Measurements from ENCODE around the gene SIN3A.

The SIN3A gene

DNA sequence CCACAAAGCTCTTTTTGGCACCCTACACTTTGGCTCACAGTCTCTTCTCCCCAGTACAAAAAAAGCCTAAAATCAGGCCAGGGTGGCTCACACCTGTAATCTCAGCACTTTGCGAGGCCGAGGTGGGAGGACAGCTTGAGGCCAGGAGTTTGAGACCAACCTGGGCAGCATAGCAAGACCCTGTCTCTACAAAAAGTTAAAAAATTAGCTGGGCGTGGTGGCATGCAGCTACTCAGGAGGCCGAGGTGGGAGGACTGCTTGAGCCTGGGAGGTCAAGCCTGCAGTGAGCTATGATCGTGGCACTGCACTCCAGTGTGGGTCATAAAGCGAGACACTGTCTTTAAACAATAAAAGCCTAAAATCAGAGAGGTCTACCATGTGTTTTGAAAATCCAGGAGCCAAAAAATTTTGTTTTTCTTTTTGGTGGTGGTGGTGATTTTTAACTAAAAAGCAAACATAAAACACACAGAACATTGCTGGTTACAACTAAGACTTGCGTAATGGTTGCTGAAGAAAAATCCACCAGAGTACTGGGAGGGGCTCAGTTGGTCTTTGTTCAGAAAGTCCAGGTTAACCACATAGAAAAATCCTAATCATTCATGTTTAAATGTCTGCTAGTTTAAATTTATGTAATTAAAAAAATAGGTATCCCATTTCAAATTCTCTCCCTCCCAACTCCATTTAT, 81.5 kb downstream of the SIN3A start:
- TF ChIP-seq ZBTB7A (IDR thresholded peaks at IDR 0.05; ENCODE audit: low read depth) (no peak), TCF12 (IDR thresholded peaks at IDR 0.05; ENCODE audit: low read depth) (no peak), TAF1 (IDR thresholded peaks at IDR 0.05; ENCODE audit: low read depth) (no peak), CEBPB (IDR thresholded peaks at IDR 0.05) (no peak), CREB1 (IDR thresholded peaks at IDR 0.05; ENCODE audit: low read depth) (no peak), YY1 (IDR thresholded peaks at IDR 0.05; ENCODE audit: low read depth) (no peak), FOXM1 (IDR thresholded peaks at IDR 0.05; ENCODE audit: borderline replicate concordance, low read depth) (no peak), TEAD4 (IDR thresholded peaks at IDR 0.05) (no peak), NFIC (IDR thresholded peaks at IDR 0.05) (no peak), EP300 (IDR thresholded peaks at IDR 0.05; ENCODE audit: borderline replicate concordance) (no peak)
- TF ChIP-seq, protein P1, sequence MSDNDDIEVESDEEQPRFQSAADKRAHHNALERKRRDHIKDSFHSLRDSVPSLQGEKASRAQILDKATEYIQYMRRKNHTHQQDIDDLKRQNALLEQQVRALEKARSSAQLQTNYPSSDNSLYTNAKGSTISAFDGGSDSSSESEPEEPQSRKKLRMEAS (IDR thresholded peaks at IDR 0.05): no peak
- TF ChIP-seq, protein P2, sequence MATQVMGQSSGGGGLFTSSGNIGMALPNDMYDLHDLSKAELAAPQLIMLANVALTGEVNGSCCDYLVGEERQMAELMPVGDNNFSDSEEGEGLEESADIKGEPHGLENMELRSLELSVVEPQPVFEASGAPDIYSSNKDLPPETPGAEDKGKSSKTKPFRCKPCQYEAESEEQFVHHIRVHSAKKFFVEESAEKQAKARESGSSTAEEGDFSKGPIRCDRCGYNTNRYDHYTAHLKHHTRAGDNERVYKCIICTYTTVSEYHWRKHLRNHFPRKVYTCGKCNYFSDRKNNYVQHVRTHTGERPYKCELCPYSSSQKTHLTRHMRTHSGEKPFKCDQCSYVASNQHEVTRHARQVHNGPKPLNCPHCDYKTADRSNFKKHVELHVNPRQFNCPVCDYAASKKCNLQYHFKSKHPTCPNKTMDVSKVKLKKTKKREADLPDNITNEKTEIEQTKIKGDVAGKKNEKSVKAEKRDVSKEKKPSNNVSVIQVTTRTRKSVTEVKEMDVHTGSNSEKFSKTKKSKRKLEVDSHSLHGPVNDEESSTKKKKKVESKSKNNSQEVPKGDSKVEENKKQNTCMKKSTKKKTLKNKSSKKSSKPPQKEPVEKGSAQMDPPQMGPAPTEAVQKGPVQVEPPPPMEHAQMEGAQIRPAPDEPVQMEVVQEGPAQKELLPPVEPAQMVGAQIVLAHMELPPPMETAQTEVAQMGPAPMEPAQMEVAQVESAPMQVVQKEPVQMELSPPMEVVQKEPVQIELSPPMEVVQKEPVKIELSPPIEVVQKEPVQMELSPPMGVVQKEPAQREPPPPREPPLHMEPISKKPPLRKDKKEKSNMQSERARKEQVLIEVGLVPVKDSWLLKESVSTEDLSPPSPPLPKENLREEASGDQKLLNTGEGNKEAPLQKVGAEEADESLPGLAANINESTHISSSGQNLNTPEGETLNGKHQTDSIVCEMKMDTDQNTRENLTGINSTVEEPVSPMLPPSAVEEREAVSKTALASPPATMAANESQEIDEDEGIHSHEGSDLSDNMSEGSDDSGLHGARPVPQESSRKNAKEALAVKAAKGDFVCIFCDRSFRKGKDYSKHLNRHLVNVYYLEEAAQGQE (IDR thresholded peaks at IDR 0.05; ENCODE audit: low read depth): no peak

DNA sequence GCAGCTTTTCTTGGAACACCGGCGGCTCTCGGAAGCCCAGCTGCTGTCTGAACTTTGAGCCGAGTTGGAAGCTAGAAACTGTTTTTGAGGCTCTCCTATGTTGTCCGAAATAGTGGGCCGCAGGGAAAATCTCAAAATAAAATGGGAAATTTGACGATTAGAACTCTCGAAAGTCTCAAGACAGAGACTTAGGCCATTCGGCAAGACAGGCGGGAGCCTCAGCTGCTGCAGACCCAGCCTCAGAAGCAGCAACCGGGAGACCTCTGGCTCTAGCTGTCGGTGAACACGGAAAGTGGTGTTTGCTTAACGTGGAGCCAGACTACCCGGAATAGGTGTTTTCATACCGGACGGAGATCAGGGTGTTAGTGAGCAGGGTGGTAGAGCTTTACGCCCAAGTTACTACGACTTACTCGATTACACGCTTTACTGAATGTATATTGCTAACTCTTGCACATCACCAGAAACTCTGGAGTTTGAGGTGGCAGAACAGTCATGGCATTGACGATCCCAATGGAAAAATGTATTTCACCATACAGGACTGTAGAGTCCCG, 82.7 kb downstream of the SIN3A start:
- TF ChIP-seq, protein P2 (IDR thresholded peaks at IDR 0.05; ENCODE audit: low read depth): no peak
- peak; percentile 56; the same call in 1 of the 2 replicates for TF ChIP-seq FOXM1 (IDR thresholded peaks at IDR 0.05; ENCODE audit: borderline replicate concordance, low read depth)

DNA sequence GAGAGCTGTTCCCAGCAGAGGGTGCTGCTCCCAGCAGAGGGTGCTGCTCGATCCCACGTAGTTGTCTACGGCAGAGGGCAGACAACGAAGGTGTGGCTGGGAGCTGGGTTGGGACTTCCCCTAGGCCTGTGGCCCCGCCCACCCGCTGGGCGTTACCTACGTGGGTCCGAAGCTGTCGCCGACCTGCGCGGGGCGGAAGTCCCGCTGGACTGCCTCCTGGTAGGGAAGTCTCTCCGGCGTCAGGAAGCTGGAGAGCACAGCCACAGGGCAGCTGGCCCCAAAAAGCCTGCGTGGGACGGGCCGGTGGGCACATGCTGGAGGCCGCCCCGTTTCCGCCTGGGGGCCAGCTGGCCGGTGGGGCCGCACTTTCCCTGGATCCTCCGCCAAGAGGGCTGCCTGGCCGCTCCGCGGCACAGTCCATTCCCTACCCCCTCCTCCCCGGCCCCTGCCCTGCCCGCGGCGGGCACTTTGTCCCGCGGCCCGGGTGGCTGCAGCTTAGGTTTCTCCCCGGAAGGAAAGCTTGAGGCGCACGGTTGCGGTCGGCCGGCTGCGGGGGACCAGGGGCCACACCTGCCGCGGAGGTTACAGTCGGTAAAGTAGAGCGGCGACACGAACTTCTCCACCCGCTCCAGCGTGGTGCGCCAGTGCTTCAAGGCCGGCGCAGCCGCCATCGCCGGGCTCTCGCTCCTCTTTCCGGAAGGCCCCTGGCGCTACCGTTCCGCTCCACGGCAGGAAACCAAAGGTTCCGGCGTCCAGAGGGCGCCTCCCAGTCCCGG, 83.4 kb downstream of the SIN3A start, which contains the start of gene MAN2C1:
TSS of gene MAN2C1 (minus strand) at position 695 of the 776 bp plus-strand sequence. CDS start at position 671, 24 bp downstream.
- no peak for TF ChIP-seq FOXM1 (IDR thresholded peaks at IDR 0.05; ENCODE audit: borderline replicate concordance, low read depth)
- TF ChIP-seq ZBTB7A (IDR thresholded peaks at IDR 0.05; ENCODE audit: low read depth): peak; percentile 39; the same call in 1 of the 2 replicates
- TF ChIP-seq EGR1 (IDR thresholded peaks at IDR 0.05): no peak; the same call in 1 of the 2 replicates
- peak; percentile 39; the same call in 1 of the 2 replicates for TF ChIP-seq EP300 (IDR thresholded peaks at IDR 0.05; ENCODE audit: borderline replicate concordance)
- TF ChIP-seq TCF12 (IDR thresholded peaks at IDR 0.05; ENCODE audit: low read depth): peak; percentile 68
- TF ChIP-seq, protein P1 (IDR thresholded peaks at IDR 0.05): peak; percentile 57; the same call in 1 of the 2 replicates
- TF ChIP-seq, protein P3, sequence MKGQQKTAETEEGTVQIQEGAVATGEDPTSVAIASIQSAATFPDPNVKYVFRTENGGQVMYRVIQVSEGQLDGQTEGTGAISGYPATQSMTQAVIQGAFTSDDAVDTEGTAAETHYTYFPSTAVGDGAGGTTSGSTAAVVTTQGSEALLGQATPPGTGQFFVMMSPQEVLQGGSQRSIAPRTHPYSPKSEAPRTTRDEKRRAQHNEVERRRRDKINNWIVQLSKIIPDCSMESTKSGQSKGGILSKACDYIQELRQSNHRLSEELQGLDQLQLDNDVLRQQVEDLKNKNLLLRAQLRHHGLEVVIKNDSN (IDR thresholded peaks at IDR 0.05): peak; percentile 58
- peak; percentile 92 for TF ChIP-seq TAF1 (IDR thresholded peaks at IDR 0.05; ENCODE audit: low read depth)
- peak; percentile 90 for TF ChIP-seq YY1 (IDR thresholded peaks at IDR 0.05; ENCODE audit: low read depth)
- TF ChIP-seq RAD21 (IDR thresholded peaks at IDR 0.05; ENCODE audit: low read depth): peak; percentile 72
- TF ChIP-seq CEBPB (IDR thresholded peaks at IDR 0.05): no peak; the same call in 1 of the 2 replicates
- TF ChIP-seq, protein P2 (IDR thresholded peaks at IDR 0.05; ENCODE audit: low read depth): 0 out of 2 replicates have a peak, but pooled peaks have one; percentile 27
- TF ChIP-seq NFIC (IDR thresholded peaks at IDR 0.05): no peak
- 0 out of 2 replicates have a peak, but pooled peaks have one; percentile 19 for TF ChIP-seq TEAD4 (IDR thresholded peaks at IDR 0.05)

DNA sequence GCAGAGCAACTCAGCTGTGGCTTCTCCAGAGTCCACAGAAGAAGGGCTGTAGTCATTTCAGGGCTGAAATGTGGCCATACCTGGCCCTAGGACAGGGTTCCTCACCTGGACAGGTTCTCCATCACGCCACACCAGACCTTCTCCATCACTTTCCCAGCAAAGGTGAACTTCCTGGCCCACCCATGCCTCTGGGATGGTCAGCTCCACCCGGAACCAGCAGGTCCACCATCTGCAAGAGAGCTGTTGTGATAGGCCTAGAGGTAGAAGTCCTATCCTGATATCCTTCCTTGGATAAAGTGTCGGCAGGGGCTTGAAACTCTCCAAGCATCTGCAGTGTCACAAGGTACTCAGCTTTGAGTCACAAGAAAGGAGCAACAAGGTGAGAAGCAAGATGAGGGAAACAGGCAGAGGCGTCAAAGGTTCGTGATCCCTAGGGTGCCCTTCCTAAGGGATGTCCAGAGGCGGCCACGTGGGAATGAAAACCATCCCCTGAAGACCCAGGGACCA, 84.0 kb downstream of the SIN3A start:
- TF ChIP-seq, protein P3 (IDR thresholded peaks at IDR 0.05): 0 out of 2 replicates have a peak, but pooled peaks have one; percentile 31
- TF ChIP-seq TEAD4 (IDR thresholded peaks at IDR 0.05) (no peak), RAD21 (IDR thresholded peaks at IDR 0.05; ENCODE audit: low read depth) (no peak), YY1 (IDR thresholded peaks at IDR 0.05; ENCODE audit: low read depth) (no peak; the same call in 1 of the 2 replicates), ZBTB7A (IDR thresholded peaks at IDR 0.05; ENCODE audit: low read depth) (no peak), EGR1 (IDR thresholded peaks at IDR 0.05) (no peak), NFIC (IDR thresholded peaks at IDR 0.05) (no peak), EP300 (IDR thresholded peaks at IDR 0.05; ENCODE audit: borderline replicate concordance) (no peak)
- TF ChIP-seq, protein P2 (IDR thresholded peaks at IDR 0.05; ENCODE audit: low read depth): no peak; the same call in 1 of the 2 replicates
- TF ChIP-seq, protein P1 (IDR thresholded peaks at IDR 0.05): peak; percentile 81; the same call in 1 of the 2 replicates

All from Ishikawa (cell line).